ENCODE results near the gene RCOR3.
"Not testable (repeated sequence)": the region's sequence is repeated elsewhere in the genome, so short reads cannot be mapped to it uniquely, and the experiment has no call there.

Gene RCOR3

GRCh38 chr1:211318576-211319280 is 59.6 kb downstream of the RCOR3 start:
- Histone ChIP-seq H3K36me3 (ENCODE audit: low read length) (peaks cover 25% of the 10 kb centered on the region), H3K9ac (ENCODE audit: low read length) (no peak overlapping the region), H3K27me3 (ENCODE audit: low read length) (no peaks in the 10 kb centered on the region), H3K79me2 (ENCODE audit: insufficient read depth, low read length) (no peaks in the 10 kb centered on the region), H3K4me3 (ENCODE audit: insufficient read depth, low read length, poor library complexity, severe bottlenecking) (no peak overlapping the region), H3F3A (ENCODE audit: insufficient read depth) (peaks cover 12% of the 10 kb centered on the region; the same call in 1 of the 2 replicates), H3K4me2 (ENCODE audit: low read depth, low read length, poor library complexity, severe bottlenecking) (no peak overlapping the region), H3K9me2 (replicated peaks; ENCODE audit: insufficient read depth, low read length) (no peaks in the 10 kb centered on the region), H2AFZ (ENCODE audit: low read depth, low read length, severe bottlenecking) (no peak overlapping the region), H3K27ac (ENCODE audit: low read depth, low read length) (no peak overlapping the region), H3K9me3 (ENCODE audit: insufficient read depth, low read length) (no peaks in the 10 kb centered on the region), H4K20me1 (ENCODE audit: low read depth, low read length) (no peaks in the 10 kb centered on the region)
- TF ChIP-seq EZH2phosphoT487 (conservative IDR thresholded peaks at IDR 0.05; ENCODE audit: low read length): no peak
- TF ChIP-seq, protein P1, sequence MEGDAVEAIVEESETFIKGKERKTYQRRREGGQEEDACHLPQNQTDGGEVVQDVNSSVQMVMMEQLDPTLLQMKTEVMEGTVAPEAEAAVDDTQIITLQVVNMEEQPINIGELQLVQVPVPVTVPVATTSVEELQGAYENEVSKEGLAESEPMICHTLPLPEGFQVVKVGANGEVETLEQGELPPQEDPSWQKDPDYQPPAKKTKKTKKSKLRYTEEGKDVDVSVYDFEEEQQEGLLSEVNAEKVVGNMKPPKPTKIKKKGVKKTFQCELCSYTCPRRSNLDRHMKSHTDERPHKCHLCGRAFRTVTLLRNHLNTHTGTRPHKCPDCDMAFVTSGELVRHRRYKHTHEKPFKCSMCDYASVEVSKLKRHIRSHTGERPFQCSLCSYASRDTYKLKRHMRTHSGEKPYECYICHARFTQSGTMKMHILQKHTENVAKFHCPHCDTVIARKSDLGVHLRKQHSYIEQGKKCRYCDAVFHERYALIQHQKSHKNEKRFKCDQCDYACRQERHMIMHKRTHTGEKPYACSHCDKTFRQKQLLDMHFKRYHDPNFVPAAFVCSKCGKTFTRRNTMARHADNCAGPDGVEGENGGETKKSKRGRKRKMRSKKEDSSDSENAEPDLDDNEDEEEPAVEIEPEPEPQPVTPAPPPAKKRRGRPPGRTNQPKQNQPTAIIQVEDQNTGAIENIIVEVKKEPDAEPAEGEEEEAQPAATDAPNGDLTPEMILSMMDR (IDR thresholded peaks at IDR 0.05; ENCODE audit: insufficient read depth, low read length, poor library complexity, severe bottlenecking): no peak

GRCh38 chr1:211319892-211320291 is 60.7 kb downstream of the RCOR3 start:
- Histone ChIP-seq H3K4me2 (ENCODE audit: low read depth, low read length, poor library complexity, severe bottlenecking) (no peak overlapping the region), H3F3A (ENCODE audit: insufficient read depth) (peaks cover 12% of the 10 kb centered on the region; the same call in 1 of the 2 replicates), H3K9me2 (replicated peaks; ENCODE audit: insufficient read depth, low read length) (no peaks in the 10 kb centered on the region), H3K36me3 (ENCODE audit: low read length) (peaks cover 14% of the 10 kb centered on the region), H4K20me1 (ENCODE audit: low read depth, low read length) (no peaks in the 10 kb centered on the region), H2AFZ (ENCODE audit: low read depth, low read length, severe bottlenecking) (no peak overlapping the region), H3K27me3 (ENCODE audit: low read length) (no peaks in the 10 kb centered on the region), H3K4me3 (ENCODE audit: insufficient read depth, low read length, poor library complexity, severe bottlenecking) (no peak overlapping the region), H3K9me3 (ENCODE audit: insufficient read depth, low read length) (no peaks in the 10 kb centered on the region), H3K79me2 (ENCODE audit: insufficient read depth, low read length) (no peaks in the 10 kb centered on the region), H3K9ac (ENCODE audit: low read length) (no peak overlapping the region), H3K27ac (ENCODE audit: low read depth, low read length) (no peak overlapping the region)
- no peak for TF ChIP-seq EZH2phosphoT487 (conservative IDR thresholded peaks at IDR 0.05; ENCODE audit: low read length)
- TF ChIP-seq, protein P1 (IDR thresholded peaks at IDR 0.05; ENCODE audit: insufficient read depth, low read length, poor library complexity, severe bottlenecking): no peak

GRCh38 chr1:211320980-211321379 is 61.8 kb downstream of the RCOR3 start:
- H3K27ac ChIP-seq (ENCODE audit: low read depth, low read length): no peak overlapping the region
- TF ChIP-seq, protein P1 (IDR thresholded peaks at IDR 0.05; ENCODE audit: insufficient read depth, low read length, poor library complexity, severe bottlenecking): no peak
- TF ChIP-seq EZH2phosphoT487 (conservative IDR thresholded peaks at IDR 0.05; ENCODE audit: low read length): no peak
- H3K9me2 ChIP-seq (replicated peaks; ENCODE audit: insufficient read depth, low read length): no peaks in the 10 kb centered on the region
- H3K36me3 ChIP-seq (ENCODE audit: low read length): peaks cover 4% of the 10 kb centered on the region; the same call in 1 of the 2 replicates
- H3K4me3 ChIP-seq (ENCODE audit: insufficient read depth, low read length, poor library complexity, severe bottlenecking): no peak overlapping the region
- H3K79me2 ChIP-seq (ENCODE audit: insufficient read depth, low read length): no peaks in the 10 kb centered on the region
- H3K9ac ChIP-seq (ENCODE audit: low read length): no peak overlapping the region
- H3F3A ChIP-seq (ENCODE audit: insufficient read depth): peaks cover 8% of the 10 kb centered on the region; the same call in 1 of the 2 replicates
- no peaks in the 10 kb centered on the region for H3K9me3 ChIP-seq (ENCODE audit: insufficient read depth, low read length)
- no peaks in the 10 kb centered on the region for H3K27me3 ChIP-seq (ENCODE audit: low read length)
- H4K20me1 ChIP-seq (ENCODE audit: low read depth, low read length): no peaks in the 10 kb centered on the region
- H2AFZ ChIP-seq (ENCODE audit: low read depth, low read length, severe bottlenecking): no peak overlapping the region
- H3K4me2 ChIP-seq (ENCODE audit: low read depth, low read length, poor library complexity, severe bottlenecking): no peak overlapping the region

DNA sequence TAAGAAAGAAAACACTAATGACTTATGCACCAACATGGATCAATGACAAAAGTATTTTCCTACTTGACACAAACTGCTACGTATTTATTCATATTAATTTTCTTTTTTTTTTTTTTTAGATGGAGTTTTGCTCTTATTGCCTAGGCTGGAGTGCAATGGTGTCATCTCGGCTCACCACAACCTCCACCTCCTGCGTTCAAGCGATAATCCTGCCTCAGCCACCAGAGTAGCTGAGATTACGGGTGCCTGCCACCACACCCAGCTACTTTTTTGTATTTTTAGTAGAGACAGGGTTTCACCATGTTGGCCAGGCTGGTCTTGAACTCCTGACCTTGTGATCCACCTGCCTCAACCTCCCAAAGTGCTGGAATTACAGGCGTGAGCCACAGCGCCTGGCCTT is 62.5 kb downstream of the RCOR3 start:
- H3K36me3 ChIP-seq (ENCODE audit: low read length); H3K79me2 ChIP-seq (ENCODE audit: insufficient read depth, low read length); H3K9me2 ChIP-seq (replicated peaks; ENCODE audit: insufficient read depth, low read length); H3F3A ChIP-seq (ENCODE audit: insufficient read depth); H3K4me3 ChIP-seq (ENCODE audit: insufficient read depth, low read length, poor library complexity, severe bottlenecking); H2AFZ ChIP-seq (ENCODE audit: low read depth, low read length, severe bottlenecking); H3K27ac ChIP-seq (ENCODE audit: low read depth, low read length); H3K4me2 ChIP-seq (ENCODE audit: low read depth, low read length, poor library complexity, severe bottlenecking); H3K9me3 ChIP-seq (ENCODE audit: insufficient read depth, low read length); H3K27me3 ChIP-seq (ENCODE audit: low read length); H3K9ac ChIP-seq (ENCODE audit: low read length); H4K20me1 ChIP-seq (ENCODE audit: low read depth, low read length): not testable (repeated sequence)

All from SU-DHL-6 (cell line).